ENCODE measurements around the gene SPEG. TPM values are rescaled to one million over a fixed set of nuclear protein-coding genes. Genes with fewer than 3 reads are reported as not detected.

Gene SPEG
- total and polyA plus RNA-seq, 2 of the 8 experiments (the other 6 are each of a cell fraction or from before 2014, with no cell fraction given): 19.9 to 32.0 TPM

- peak; percentile 54; the same call in 1 of the 2 replicates for TF ChIP-seq CREB1 (IDR thresholded peaks at IDR 0.05)
- TF ChIP-seq CTCF (IDR thresholded peaks at IDR 0.05; ENCODE audit: control extremely low read depth in 1 of 3, insufficient read depth in 1 of 3, low read depth in 1 of 3, low read length in 3 of 3): peak; percentile 33 to 67 (median 50)
- no peak for TF ChIP-seq SAP30 (IDR thresholded peaks at IDR 0.05; ENCODE audit: insufficient read depth, insufficient replicate concordance, low read length)
- no peak for TF ChIP-seq CTBP2 (IDR thresholded peaks at IDR 0.05; ENCODE audit: borderline replicate concordance, insufficient read depth, insufficient read length, low read length)
- TF ChIP-seq TBP (IDR thresholded peaks at IDR 0.05; ENCODE audit: low read depth, low read length): no peak
- TF ChIP-seq FOSL1 (IDR thresholded peaks at IDR 0.05; ENCODE audit: insufficient read depth, low read depth, low read length): no peak
- no peak for TF ChIP-seq CBX8 (IDR thresholded peaks at IDR 0.05; ENCODE audit: borderline replicate concordance, low read depth, low read length)
- TF ChIP-seq KDM4A (IDR thresholded peaks at IDR 0.05; ENCODE audit: low read depth, low read length, severe bottlenecking): peak; percentile 38
- TF ChIP-seq, protein P1, sequence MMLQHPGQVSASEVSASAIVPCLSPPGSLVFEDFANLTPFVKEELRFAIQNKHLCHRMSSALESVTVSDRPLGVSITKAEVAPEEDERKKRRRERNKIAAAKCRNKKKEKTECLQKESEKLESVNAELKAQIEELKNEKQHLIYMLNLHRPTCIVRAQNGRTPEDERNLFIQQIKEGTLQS (IDR thresholded peaks at IDR 0.05; ENCODE audit: insufficient read depth, low read depth, low read length): no peak
- TF ChIP-seq KDM5A (IDR thresholded peaks at IDR 0.05; ENCODE audit: low read length): no peak
- no peak for TF ChIP-seq RXRA (IDR thresholded peaks at IDR 0.05; ENCODE audit: insufficient read depth, low read depth, low read length)
- peak; percentile 48; the same call in 1 of the 2 replicates for TF ChIP-seq PHF8 (conservative IDR thresholded peaks at IDR 0.05; ENCODE audit: low read depth, low read length)
- no peak for TF ChIP-seq BCL11A (IDR thresholded peaks at IDR 0.05; ENCODE audit: low read depth in 2 of 2, low read length in 2 of 2)
- no peak for TF ChIP-seq TCF12 (IDR thresholded peaks at IDR 0.05; ENCODE audit: low read depth, low read length)
- no peak for TF ChIP-seq JUN (IDR thresholded peaks at IDR 0.05; ENCODE audit: low read depth, low read length)
- 0 out of 4 replicates have a peak, but pooled peaks of 1 of the 2 experiments have one; percentile 29 for TF ChIP-seq SIN3A (conservative IDR thresholded peaks at IDR 0.05 in 1 of 2, IDR thresholded peaks at IDR 0.05 in 1 of 2; ENCODE audit: low read depth in 1 of 2, low read length in 2 of 2)
- TF ChIP-seq HDAC2 (IDR thresholded peaks at IDR 0.05; ENCODE audit: borderline replicate concordance in 1 of 2, low read depth in 2 of 2, low read length in 2 of 2): peak; percentile 97 to 99
- no peak; the same call in 1 of the 2 replicates for TF ChIP-seq RBBP5 (IDR thresholded peaks at IDR 0.05; ENCODE audit: borderline replicate concordance, low read depth, low read length)
Measured at GRCh38 chr2:219388121-219388906, 46.3 kb upstream of the SPEG start (continued).
